Stimulated activated CD8-positive, alpha-beta memory T cell treated with anti-CD3 and anti-CD28 coated beads, Interleukin-15, amount 100 ng/mL, for 4 hours (primary cell): ENCODE results near the gene CACNB1.
A peak's percentile ranks its signal among the peaks of the same experiment; 100 is the strongest.

Experiments
- DNase-seq, 2 donors: peaks; one replicate each; pipeline ENCODE4 v3.0.0-alpha.2; 2020; ENCODE audit warnings: low read depth in 2 of 2

Gene CACNB1

DNA sequence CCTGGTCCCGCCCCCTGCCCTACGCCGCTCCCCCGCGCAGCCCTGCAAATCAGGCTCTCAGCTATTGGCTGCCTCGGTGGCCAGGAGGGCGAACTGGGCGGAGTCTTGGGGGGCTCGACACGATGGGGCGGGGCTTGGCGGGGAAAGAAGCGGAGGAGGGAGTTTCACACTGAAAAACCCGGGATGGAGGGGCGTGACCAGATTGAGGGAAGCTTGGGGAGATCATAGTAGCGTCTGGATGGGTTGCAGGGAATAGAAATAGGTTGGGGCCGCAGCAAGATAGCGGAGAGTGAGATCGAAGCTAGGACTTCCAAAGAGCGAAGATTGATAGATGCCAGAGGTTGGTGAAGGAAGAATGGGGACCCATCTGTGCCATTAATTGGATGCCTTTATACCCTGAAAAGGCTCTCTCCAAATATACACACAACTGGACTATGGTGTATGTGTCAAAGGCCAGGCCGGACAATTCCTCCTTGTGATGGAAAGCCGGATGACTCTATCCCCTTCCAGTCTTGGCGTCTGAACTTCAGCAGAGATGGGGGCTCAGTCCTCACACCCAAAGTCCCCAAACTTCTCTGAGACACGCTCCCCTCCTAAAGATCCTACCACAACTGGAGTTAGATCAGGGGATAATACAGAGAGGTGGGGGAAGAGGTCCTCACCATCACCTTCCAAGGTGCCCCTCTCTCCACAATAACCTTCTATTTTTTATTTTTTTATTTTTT is 28.7 kb upstream of the CACNB1 start:
- DNase-seq = peak; percentile 36 to 46

DNA sequence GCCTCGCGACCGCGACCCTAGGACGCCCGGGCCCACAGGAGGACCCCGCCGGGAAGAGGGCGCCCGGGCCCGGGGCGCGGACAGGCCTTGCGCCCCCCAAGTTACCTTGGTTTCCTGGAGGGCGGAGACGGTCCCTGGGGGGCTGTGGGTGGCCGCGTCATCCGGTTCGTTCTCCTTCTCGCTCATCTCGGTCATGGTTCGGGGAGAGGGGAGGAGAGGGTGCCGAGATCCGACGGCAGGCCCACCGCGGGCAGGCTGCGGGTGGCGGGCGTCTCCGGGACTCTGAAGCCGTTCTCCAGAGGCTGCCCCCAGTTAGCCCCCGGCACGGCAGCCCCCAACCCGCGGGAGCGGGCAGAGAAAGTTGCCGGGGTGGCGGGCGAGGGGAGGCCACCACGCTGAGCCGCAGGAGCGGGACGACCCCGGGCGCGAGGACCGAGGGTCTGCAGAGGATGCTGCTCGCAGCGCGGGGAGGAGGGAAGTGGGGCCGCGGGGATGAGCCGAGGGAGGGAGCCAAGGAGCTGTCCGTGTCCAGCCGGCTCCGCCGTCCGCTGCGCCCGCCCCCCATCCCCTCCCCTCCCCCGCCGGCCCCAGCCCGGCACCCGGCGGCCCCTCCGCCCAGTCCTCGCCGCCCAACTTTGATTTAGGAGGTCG is 28.0 kb upstream of the CACNB1 start, which contains the start of gene STAC2:
Gene STAC2 (minus strand): TSS at position 638 of the 651 bp plus-strand sequence. CDS start 443 bp downstream, at position 195.
- no peak for DNase-seq

DNA sequence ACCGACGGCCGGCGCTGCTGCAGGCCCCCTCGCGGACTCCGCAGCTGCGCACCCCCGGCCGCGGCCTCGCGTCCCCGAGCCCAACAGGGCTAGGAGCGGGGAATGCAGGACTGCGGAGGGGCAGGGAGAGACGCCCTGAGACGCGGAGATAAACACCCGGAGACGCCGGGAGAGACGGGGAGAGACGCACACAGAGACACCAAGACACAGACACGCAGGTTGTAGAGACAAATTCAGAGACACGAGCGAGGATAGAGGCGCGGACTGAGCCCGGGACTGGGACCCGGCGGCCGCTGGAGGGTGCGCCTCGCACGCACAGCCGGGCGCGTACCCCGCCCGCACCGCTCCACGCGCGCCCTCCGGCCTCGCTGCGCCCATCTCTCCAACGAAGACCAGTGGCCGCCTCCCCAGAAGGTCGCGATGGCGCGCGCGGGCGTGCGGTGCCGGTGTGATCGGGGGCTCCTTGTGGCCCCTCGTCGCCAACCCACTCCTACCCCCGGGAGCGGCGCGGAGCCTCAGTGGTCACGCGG is 27.4 kb upstream of the CACNB1 start:
- no peak for DNase-seq

DNA sequence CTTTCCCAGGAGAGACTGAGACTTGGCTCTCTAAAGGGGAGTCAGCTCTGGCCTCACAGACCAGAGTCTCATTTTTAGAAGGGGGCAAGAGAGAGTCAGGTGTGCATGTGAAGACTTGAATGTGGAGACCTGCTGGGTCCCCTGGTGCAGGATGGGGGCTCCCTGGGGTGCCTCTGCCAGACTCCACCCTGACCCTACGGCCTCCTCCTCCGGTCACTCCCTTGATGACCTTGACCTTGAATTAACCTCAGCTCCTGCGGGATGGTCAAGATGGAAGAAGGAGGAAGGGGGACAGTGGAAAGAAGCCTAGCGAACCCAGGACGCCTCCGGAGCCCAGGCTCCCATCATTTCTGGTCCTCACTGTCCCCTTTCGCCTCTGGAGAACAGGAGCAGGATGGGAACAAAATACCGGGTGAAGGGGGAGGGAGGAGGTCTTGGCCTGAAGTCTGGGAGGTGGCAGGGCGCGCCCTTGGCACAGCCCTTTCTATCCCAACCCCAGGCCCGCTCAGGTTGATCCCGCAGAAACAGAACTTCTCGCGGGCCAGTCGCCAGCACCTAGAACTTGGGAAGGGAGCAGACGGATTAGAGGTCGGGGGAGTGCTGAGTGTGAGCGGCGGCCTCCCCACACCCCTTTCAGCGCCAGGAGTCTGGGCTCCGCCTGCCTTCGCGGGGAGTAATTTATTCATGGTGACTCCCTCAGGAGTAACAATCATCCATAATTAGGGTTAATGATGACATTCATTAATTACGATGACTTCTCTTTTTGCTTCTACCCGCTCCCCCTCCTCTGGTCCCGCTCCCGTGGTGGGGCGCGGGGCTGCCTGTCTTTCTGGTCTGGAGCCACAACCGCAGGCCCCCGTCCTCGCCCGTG is 26.7 kb upstream of the CACNB1 start:
- DNase-seq = no peak

DNA sequence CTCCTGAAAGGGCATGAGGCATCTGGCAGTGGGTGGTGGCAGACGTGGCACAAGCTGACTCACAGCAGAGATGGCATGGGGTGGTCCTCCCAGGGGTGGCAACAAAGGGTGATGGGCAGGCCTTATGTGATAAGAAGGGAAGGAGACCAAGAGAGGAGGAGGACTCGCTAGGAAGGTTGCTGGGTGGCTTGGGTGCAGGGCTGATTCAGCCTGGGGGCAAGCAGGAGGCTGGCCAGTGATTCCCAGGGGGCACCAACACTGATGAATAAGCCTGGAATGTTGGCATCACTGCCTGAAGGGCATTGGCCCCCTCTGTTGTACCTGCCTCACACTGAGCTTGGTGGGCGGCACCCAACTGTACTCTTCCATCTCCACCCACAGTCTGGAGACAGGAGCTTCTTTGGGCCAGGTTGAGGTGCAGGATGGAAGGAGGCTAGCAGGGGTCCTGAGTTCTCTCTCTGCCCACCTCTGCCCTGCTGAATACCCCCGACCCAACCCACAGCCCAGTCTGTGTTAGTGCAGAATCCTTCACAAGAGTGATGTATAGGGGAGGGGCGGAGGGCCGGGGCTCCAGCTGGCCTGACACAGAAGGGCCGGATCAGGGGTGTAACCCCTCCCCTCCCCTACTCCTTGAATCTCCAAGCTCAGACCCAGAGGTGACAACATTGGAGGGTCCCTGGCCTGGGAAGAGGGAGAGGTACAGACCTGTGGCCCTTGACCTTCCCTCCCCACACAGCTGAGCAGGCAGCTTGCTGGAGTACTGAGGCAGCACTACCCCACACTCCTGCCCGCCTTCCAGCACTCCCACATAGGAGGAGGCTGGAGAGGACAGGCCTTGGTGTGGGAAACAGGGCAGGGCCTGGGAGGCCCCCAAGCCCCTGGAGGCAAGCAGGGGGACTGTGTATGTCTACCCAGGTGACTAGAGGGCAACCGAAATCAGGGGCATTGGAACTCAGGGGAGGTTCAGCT is 25.7 kb upstream of the CACNB1 start:
- DNase-seq = no peak

DNA sequence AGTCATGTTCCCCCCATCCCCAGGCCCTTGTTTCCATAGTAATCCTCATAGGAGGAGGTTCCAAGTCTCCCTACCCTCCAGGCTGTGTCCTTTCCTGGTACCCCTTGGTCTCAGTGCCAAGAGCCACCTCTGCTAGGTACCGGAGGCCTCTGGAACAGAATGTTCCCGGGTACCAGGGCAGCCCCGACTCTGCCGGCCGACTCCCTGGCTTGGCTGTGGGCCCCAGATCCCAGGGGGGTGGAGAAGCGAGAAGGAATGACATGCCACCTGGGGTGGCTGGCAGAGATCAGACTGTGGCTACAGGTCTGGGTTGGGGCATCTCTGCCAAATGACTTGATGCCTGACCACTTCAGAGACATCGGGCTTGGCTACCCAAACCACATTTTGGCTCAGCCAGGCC is 24.7 kb upstream of the CACNB1 start:
- no peak for DNase-seq

DNA sequence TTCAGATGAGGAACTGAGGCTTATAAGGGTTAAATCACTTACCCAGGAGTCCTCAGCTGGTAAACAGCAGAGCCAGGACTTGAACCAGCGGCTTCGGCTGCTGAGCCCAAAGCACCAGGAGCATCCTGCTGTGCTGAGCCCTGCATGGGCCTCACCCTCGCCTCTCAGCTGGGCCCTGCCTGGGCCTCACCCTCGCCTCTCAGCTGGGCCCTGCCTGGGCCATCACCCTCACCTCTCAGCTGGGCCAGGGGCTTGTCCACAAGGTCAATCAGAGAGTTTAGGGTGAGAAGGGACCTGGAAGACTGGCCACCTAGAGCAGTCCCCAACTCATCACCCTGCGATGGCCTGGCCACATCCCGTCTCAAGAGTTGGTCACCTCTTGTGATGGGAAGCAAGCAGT is 24.1 kb upstream of the CACNB1 start:
- DNase-seq = no peak

DNA sequence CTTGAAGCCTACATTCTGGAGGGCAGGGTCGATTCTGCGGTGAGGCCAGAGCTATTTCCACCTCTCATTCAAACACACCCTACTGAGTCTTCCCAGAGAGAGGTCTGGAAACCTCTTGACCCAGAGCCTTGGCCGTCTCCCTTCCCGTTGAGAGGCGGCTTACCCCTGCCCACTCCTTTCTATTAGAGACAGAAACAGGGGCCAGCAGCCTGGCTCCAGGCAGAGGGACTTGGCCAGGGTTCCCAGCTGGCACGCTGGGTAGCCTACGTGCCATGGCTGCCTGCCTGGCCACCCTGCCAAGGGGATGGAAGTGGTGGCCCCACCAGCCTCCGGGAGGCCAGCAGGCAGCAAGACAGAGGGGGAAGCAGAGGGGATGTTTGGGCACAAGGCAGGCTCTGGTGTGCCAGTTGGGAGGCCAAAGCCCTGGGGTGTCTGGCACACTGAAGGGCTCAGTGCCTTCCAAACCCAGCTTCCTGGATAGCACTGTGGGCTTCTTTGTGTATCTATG is 22.2 kb upstream of the CACNB1 start:
- DNase-seq = no peak

DNA sequence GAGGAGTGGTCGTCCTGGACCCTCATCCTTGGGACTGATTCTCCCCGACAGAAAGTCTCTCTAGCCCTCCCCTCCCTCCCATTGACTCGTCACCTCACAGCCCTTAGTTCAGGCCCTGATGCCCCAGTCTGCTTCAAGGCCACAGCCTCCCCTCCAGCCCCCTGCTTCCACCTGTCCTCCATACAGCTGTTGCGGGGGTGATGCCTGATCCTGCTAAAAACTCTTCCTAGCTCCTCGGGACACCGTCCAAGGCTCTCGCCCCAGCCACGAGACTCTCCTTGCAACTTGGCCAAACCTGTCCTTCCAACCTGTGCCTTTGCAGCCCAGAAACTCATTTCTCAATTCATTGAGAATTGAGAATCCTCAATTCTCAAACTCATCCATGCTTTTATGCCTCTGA is 21.4 kb upstream of the CACNB1 start:
- no peak for DNase-seq

DNA sequence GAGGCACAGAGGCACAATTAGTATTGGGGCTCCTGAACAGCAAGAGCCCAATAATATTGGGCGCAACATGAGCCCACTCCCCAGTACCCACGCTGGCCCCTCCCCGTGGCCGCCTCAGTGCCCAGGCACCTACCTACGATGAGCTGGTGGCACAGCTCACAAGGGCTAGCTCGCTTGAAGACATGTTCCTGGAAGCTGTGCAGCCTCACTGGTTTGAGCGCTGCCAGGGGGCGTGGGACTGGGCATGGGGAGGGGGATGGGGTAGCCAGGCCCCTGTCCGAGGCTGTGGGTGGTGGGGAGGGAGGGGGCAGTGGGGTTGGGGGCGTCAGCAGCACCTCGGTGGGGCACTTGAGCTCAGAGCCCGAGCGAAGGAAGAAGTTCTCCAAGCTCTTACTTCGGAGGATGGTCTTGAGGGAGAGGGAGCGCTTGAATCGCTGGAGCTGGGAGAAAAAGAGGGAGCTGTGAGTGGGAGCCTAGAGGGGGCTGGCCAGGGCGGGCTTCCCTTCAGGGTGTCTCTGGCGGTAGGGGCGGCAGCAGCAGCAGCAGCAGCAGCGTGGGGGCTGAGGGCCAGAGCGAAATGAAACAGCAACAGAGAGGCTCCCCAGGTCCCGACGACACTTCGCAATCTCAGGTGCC is 20.4 kb upstream of the CACNB1 start:
- no peak for DNase-seq

DNA sequence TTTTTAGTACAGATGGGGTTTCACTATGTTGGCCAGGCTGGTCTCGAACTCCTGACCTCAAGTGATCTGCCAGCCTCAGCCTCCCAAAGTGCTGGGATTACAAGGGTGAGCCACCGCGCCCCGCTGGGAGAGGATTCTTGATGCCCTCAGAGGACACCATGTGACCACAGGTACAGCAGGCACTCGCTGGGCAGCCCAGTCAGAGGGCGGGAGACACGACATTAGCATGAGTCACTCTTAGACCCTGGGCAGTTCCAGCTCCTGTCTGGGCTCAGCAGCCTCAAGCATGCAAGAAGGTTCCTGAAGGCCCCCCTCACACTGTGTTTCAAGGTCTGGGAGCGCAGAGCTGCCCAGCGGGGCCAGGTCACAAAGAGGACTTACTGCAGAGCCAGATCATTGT is 16.4 kb upstream of the CACNB1 start:
- DNase-seq = no peak

DNA sequence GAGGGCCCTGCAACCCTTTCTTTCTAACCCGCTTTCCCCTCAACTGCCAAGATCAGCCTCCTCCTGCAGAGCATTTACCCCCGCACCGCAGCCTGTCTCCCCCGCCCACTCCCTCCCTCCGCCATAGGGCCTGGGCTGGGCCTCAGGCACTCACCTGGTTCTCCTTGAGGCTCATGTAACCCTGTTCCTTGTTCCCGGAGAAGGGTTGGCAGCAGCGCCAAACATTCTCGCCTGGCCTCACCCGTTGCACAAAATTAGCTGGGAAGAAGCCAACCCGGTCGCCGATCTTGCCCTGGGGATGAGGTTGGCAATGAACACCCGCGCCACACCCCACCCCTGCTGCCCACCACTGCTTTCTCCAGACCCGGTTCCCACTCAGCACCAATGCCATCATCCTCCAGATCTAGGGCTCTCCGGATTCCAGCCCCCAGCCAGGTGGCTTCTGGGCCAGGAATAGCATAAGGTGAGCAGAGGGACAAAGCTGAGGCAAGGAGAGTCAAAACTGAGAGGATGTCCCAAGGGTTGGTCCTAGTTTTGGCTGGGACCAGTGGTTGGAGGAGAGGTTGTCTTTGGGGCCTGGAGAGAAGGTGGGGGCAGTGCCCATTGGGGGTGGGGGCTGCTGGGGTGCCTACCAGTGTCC is 15.5 kb upstream of the CACNB1 start:
- DNase-seq = no peak

DNA sequence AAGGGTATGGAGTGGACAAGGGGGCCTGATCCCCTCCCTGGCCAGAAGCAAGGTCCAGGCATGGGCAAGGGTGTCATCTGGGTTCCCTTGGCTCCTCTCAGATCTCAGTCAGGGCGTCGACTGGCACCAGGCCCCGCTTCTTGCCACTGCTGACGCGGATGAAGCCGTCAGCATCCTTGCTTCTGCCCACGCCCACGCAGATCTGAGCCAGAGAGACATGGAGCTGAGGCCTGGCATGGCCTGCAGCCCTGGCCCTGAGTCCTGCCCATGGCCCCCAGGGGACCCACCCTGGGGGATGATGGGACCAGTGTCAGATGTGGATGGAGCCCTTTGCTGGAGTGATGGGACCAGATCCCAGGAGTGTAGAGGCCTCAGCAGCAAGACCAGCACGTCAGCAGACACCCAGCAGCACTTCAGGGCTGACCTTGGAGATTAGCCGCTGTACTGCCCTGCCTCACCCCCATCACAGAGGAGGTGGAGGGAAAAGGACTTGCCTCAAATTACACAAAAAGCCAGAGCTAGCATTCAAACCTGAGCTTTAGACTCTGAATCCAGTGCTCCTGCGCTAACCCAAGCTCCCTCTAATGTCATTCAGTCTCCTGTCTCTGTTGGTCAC is 14.8 kb upstream of the CACNB1 start:
- no peak for DNase-seq

DNA sequence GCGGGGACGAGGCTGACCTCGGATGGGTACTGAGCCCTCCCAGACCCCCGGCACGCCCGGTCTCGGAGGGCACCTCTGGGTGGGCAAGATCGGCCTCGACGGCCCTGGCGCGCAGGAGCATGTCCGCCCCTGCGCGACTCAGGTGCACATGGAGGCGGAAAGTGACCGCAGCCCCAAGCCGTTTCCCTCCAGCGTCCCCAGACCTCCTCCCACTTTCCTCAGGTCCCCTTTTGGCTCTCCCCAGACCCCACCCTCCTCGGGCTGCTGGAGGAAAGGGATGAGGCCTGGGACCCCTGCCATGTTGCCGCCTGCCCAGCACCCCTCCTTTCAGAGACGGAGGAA is 12.6 kb upstream of the CACNB1 start:
- no peak for DNase-seq

DNA sequence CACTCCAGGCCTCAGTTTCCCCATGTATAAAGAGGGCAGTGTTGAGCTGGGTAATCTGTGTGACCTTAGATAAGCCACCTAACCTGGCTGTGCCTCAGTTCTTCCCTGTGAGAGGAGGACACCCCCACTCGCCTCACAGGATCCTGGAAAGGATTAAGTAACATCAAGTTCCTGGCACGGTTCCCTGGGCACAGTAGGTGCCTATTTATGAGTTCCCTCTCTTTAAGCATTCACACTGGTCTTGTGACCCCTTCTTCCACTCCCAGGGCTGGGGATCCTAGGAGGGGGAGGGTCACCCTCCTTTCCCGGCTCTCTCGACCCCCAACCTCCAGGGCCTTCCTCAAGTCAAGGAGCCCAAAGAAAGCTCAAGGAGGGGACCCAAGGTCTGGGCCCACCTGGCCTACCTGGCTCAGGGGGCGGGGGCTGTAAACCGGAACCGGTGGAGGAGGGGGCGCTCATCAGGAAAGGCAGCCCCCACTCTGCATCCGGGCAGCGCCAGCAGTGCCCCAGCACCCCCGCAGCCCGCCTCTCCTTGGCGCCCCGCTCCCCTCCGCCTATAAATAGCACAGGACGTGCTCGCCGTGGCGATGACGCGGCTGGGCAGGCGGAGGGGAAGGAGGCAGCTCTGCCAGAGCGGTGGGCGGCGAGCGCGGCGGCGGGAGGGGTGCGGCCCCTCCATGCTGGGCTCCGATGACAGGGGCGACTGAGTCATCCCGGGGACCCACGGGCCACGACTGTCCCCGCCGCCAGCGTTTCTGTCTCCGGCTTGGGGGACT is 12.0 kb upstream of the CACNB1 start:
- DNase-seq = peak; percentile 76 to 78

DNA sequence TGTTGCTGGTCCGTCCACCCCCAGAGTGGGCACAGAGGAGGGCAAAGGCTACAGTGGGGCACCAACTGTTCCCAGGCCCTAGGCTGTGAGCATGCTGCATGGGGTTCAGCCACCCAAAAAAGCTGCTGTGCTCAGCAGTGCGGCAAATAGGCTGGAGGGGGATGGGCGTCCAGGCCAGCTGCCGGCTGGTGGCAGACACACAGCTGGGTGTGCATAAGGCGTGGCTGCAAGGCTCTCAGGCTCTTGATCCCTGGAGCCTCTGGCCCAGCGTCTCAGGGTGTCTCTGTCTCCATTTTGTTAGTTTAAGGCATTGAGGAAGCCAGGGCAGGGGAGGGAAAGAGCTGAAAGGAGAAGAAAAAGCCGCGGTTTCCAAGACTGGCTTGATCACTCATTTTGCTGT is 11.4 kb upstream of the CACNB1 start:
- no peak for DNase-seq

DNA sequence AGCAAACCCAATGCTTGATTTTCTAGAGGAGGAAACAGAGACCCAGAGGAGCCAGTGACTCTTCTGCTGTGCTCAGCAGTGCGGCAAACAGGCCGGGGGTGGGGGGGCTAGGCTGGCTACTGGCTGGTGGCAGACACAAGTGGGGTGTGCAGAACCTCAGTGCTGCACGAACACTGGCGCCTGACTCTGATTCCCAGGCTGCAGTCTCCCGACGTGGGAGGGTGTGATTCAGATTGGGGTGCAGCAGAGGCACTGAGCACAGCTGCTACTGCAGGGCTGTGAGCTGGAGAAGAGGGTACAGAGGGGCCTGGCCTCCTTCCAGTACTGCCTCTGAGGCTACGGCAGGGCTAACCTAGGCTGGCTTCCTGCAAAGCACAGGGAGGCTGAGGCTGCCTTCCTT is 10.7 kb upstream of the CACNB1 start:
- no peak for DNase-seq

DNA sequence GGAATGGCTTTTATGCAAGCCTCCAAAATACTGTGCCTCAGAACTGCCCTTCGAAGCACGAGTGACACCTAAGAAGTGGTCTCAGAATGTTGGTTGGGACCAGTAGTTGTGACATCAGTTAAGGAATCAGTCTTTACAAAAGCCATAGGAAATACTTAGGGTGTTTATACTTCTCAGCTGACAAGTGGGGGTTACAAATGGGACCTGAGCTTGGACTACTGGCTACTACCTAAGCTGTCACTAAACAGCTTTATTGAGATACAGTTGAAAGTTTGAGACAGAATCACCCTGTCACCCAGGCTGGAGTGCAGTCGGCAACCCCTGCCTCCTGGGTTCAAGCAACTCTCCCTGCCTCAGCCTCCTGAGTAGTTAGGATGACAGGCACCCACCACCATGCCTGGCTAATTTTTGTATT is 7.7 kb upstream of the CACNB1 start:
- no peak for DNase-seq

DNA sequence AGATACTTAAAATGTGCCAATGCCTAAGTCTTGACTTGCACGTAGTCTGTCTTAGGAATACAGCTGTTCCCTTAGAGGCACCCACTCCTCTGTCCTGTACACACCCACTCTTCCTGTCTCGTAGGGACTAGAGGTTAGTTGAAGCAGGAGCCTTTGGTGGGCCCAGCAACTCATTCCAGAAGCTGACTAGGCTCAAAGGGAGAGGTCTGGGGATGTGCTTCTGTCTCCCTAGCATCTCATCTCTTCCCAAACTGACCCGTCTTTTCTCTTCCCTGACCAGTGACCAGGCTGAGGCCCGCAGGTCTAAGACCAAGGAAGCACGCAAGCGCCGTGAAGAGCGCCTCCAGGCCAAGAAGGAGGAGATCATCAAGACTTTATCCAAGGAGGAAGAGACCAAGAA is 6.8 kb upstream of the CACNB1 start:
- no peak for DNase-seq
